NCI-H187 treated with DMSO at 0.1 percent for 48 hours (cell line): Measurements from ENCODE around the gene ZNF428.
"Not testable (repeated sequence)": the region's sequence is repeated elsewhere in the genome, so short reads cannot be mapped to it uniquely, and the experiment has no call there.

ENCODE experiments used
- DNase-seq: peaks from one replicate; lab custom pipeline; 2025; lab: John Stamatoyannopoulos, UW

The ZNF428 gene

GRCh38 chr19:43592800-43593350, 26.6 kb downstream of the ZNF428 start:
- no peak for DNase-seq

- no peak for DNase-seq
Observed at GRCh38 chr19:43591904-43592772, 27.3 kb downstream of the ZNF428 start.

GRCh38 chr19:43589678-43590077, 29.8 kb downstream of the ZNF428 start:
- DNase-seq, result no peak

GRCh38 chr19:43589277-43589676, 30.2 kb downstream of the ZNF428 start:
- DNase-seq, result no peak

- DNase-seq, result not testable (repeated sequence)
Observed at GRCh38 chr19:43587029-43587428, 32.4 kb downstream of the ZNF428 start.

- DNase-seq, result no peak
Observed at GRCh38 chr19:43586346-43586745, 33.1 kb downstream of the ZNF428 start.

GRCh38 chr19:43584484-43584883, 34.9 kb downstream of the ZNF428 start:
- no peak for DNase-seq

- no peak for DNase-seq
Observed at GRCh38 chr19:43582495-43582894, 36.9 kb downstream of the ZNF428 start.

GRCh38 chr19:43581467-43581866, 38.0 kb downstream of the ZNF428 start:
- DNase-seq, result no peak

GRCh38 chr19:43578787-43579186, 40.6 kb downstream of the ZNF428 start:
- no peak for DNase-seq

- no peak for DNase-seq
Observed at GRCh38 chr19:43575955-43576878, 43.2 kb downstream of the ZNF428 start.

- peak; percentile 99 for DNase-seq
Observed at GRCh38 chr19:43575156-43575950, 44.1 kb downstream of the ZNF428 start, which contains the start of the genes PINLYP and XRCC1. PINLYP (plus strand) TSS chr19:43575801; CDS start chr19:43577192, 1,391 bp downstream. XRCC1 (minus strand) TSS chr19:43575527; CDS start chr19:43575458, 69 bp downstream.

- DNase-seq, result no peak
Observed at GRCh38 chr19:43574424-43575155, 44.8 kb downstream of the ZNF428 start.

- DNase-seq, result no peak
Observed at GRCh38 chr19:43572171-43572588, 47.2 kb downstream of the ZNF428 start.

- DNase-seq, result no peak
Observed at GRCh38 chr19:43570174-43570791, 49.1 kb downstream of the ZNF428 start.

GRCh38 chr19:43569657-43570056, 49.8 kb downstream of the ZNF428 start:
- no peak for DNase-seq

GRCh38 chr19:43564800-43565199, 54.6 kb downstream of the ZNF428 start:
- DNase-seq, result no peak

GRCh38 chr19:43563816-43564457, 55.5 kb downstream of the ZNF428 start:
- DNase-seq, result no peak

GRCh38 chr19:43562698-43563241, 56.7 kb downstream of the ZNF428 start:
- DNase-seq, result no peak
